CD8-positive, alpha-beta memory T cell (primary cell): ENCODE results near the gene IL1RL2. TPM values are rescaled to one million over a fixed set of nuclear protein-coding genes. Genes with fewer than 3 reads are reported as not detected.

Source experiments
- CTCF ChIA-PET: fragments of 350-600 bp; sonication (Branson Sonifier 250); formaldehyde crosslinking; loops from one replicate; lab custom pipeline; 2021; ENCODE audit warnings: antibody characterized with exemption; lab: Charles Lee
- POLR2A ChIA-PET: fragments of 350-600 bp; sonication (Branson Sonifier 250); formaldehyde crosslinking; loops from one replicate; lab custom pipeline; 2021; ENCODE audit warnings: antibody characterized with exemption; lab: Charles Lee
- DNase-seq, 5 donors: peaks; one replicate each; pipeline versions ENCODE4 v3.0.0 to v3.0.0-alpha.2; 2020 to 2022; ENCODE audit warnings: mixed read lengths in 1 of 5
- H3K27ac ChIP-seq: one replicate; pipeline ENCODE4 v1.7.0; 2013; ENCODE audit warnings: low read depth, mild to moderate bottlenecking, low read length, moderate library complexity
- H3K27me3 ChIP-seq: 2 replicates; pipeline ENCODE4 v1.7.0; 2013; ENCODE audit warnings: low read length, mild to moderate bottlenecking; ENCODE audit not compliant: insufficient read depth, poor library complexity, severe bottlenecking
- H3K36me3 ChIP-seq: 2 replicates; pipeline ENCODE4 v1.7.0; 2013; ENCODE audit warnings: mild to moderate bottlenecking, low read length, moderate library complexity; ENCODE audit not compliant: insufficient read depth
- H3K4me1 ChIP-seq: 2 replicates; pipeline ENCODE4 v1.7.0; 2013; ENCODE audit warnings: mild to moderate bottlenecking, low read length, moderate library complexity; ENCODE audit not compliant: insufficient read depth
- H3K4me3 ChIP-seq: 2 replicates; pipeline ENCODE4 v1.7.0; 2013; ENCODE audit warnings: mild to moderate bottlenecking, low read length
- H3K9me3 ChIP-seq: 2 replicates; pipeline ENCODE4 v1.7.0; 2013; ENCODE audit warnings: mild to moderate bottlenecking, low read length
- H3K27ac Mint-ChIP-seq, 8 donors: one replicate each; pipeline ENCODE4 v1.8.0; 2020 to 2021; ENCODE audit warnings: mixed read lengths in 8 of 8, mild to moderate bottlenecking in 6 of 8, inconsistent platforms in 3 of 8, moderate library complexity in 3 of 8
- H3K27me3 Mint-ChIP-seq, 2 donors: one replicate each; pipeline ENCODE4 v1.8.0; 2020 to 2021; ENCODE audit warnings: mixed read lengths in 2 of 2, mild to moderate bottlenecking in 1 of 2, moderate library complexity in 1 of 2
- H3K36me3 Mint-ChIP-seq, 3 donors: one replicate each; pipeline ENCODE4 v1.8.0; 2020 to 2021; ENCODE audit warnings: mixed read lengths in 3 of 3, inconsistent platforms in 1 of 3, mild to moderate bottlenecking in 1 of 3
- H3K4me1 Mint-ChIP-seq, 3 donors: one replicate each; pipeline ENCODE4 v1.8.0; 2020 to 2021; ENCODE audit warnings: mixed read lengths in 3 of 3, inconsistent platforms in 1 of 3, mild to moderate bottlenecking in 1 of 3
- H3K4me3 Mint-ChIP-seq, 7 donors: one replicate each; pipeline ENCODE4 v1.8.0; 2020 to 2021; ENCODE audit warnings: mixed read lengths in 7 of 7, mild to moderate bottlenecking in 6 of 7, moderate library complexity in 4 of 7, inconsistent platforms in 2 of 7
- H3K9me3 Mint-ChIP-seq, 5 donors: one replicate each; pipeline ENCODE4 v1.8.0; 2020 to 2022; ENCODE audit warnings: mixed read lengths in 5 of 5, mild to moderate bottlenecking in 3 of 5, moderate library complexity in 2 of 5, inconsistent platforms in 1 of 5
- polyA plus RNA-seq: library from polyadenylated mRNA; unstranded; fragments of 300-500 nt; fragmentation: Illumina TruSeq; gene quantifications from one replicate; pipeline ENCODE4 v1.2.3, GENCODE V29; 2021
- total RNA-seq, 2 experiments: library from RNA; stranded (reverse); gene quantifications; one replicate each; pipeline ENCODE4 v1.2.3, GENCODE V29; 2021

IL1RL2 gene
- total and polyA plus RNA-seq, 3 experiments from 2014 or later, result 0.13 to 0.33 TPM; not detected in 1

- Mint-ChIP-seq H3K4me1 (peaks cover 21 to 23% (median 21%) of the 10 kb centered on the region in 3 donors), H3K27ac (peak overlapping the region in 3 of 8 donors; percentile 13 to 57 (median 30)), H3K36me3 (peaks cover 0 to 34% (median 2%) of the 10 kb centered on the region in 3 donors), H3K27me3 (peaks cover 38 to 40% of the 10 kb centered on the region in 2 donors), H3K4me3 (peak overlapping the region; percentile 34 to 88 (median 73)), H3K9me3 (peaks cover 26 to 45% (median 32%) of the 10 kb centered on the region in 5 donors)
- peaks cover 4% of the 10 kb centered on the region for H3K9me3 ChIP-seq
- H3K4me1 ChIP-seq, result peaks cover 3% of the 10 kb centered on the region
- no peaks in the 10 kb centered on the region for H3K36me3 ChIP-seq
- peak overlapping the region; percentile 41 for H3K27ac ChIP-seq
- H3K27me3 ChIP-seq, result no peaks in the 10 kb centered on the region
- H3K4me3 ChIP-seq, result no peak overlapping the region
- POLR2A ChIA-PET, result no interaction called here
- CTCF ChIA-PET, result interaction anchor here (1.0 to 1.4 kb wide), 2 partner anchors 38 to 300 kb away, joined by 3 read pairs; no protein-coding TSS in a partner anchor
- DNase-seq, result no peak
These were observed 43.9 kb upstream of the IL1RL2 start for GRCh38 chr2:102142829-102143449.

DNA sequence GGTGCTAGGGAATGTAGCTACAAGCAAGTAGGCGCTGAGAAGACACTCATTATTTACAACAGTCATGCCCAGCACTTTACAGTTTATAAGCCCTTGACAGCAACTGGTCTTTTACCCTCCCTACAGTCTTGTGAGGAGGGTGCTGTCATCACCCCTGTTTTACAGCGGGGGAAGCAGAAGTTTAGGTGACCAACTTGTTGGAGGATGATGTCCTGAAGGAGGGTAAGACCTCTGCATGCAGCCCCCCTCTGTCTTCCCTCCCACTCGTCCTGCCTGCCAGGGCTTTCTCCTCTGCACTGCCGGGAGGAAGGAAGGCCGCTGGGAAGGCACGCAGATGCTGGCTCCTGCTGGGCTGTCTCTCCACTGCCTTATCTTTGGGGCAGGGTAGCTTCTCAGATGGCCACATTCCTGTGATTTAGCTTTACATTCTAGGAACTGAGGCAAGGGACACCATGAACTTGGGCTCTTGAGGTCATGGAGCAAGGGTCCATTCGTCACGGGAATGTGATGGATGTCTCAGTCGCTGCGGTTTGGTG lies 43.3 kb upstream of the IL1RL2 start:
- Histone ChIP-seq H3K27me3 (no peaks in the 10 kb centered on the region), H3K4me1 (no peaks in the 10 kb centered on the region), H3K27ac (peak overlapping the region; percentile 41), H3K4me3 (no peak overlapping the region), H3K9me3 (peaks cover 4% of the 10 kb centered on the region), H3K36me3 (no peaks in the 10 kb centered on the region)
- ChIA-PET POLR2A (no interaction called here), CTCF (interaction anchor here (1.0 to 1.4 kb wide), 2 partner anchors 38 to 300 kb away, joined by 3 read pairs; no protein-coding TSS in a partner anchor)
- peaks cover 38 to 40% of the 10 kb centered on the region in 2 donors for H3K27me3 Mint-ChIP-seq
- peaks cover 31 to 51% (median 38%) of the 10 kb centered on the region in 5 donors for H3K9me3 Mint-ChIP-seq
- H3K4me1 Mint-ChIP-seq, result peaks cover 15 to 17% (median 15%) of the 10 kb centered on the region in 3 donors
- peak overlapping the region in 2 of 8 donors; percentile 13 to 57 for H3K27ac Mint-ChIP-seq
- DNase-seq, result no peak
- peaks cover 0 to 37% (median 2%) of the 10 kb centered on the region in 3 donors for H3K36me3 Mint-ChIP-seq
- H3K4me3 Mint-ChIP-seq, result peak overlapping the region in 6 of 7 donors; percentile 34 to 88 (median 70)

- peaks cover 10 to 11% (median 10%) of the 10 kb centered on the region in 3 donors for H3K4me1 Mint-ChIP-seq
- CTCF ChIA-PET, result no interaction called here
These were observed 42.7 kb upstream of the IL1RL2 start for GRCh38 chr2:102144128-102144527.

DNA sequence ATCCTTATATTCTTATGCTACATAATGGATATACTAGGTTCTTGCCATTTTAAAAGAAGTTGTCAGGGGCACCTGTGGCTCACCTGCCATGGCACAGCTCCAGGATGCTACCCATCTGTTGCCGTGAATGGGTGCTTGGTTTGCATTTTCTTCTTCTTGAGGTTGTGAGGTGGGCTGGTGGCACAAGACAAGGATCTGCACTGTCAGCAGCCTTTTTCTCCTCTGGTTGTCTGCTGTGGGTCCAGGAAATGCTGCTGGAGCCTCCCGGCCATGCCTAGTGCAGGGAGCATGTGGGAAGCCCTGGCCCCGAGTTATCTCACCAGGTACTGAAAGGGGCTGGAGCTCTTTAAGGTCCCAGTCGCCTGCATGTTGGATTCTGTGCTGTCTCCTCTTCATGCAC lies 41.7 kb upstream of the IL1RL2 start:
- H3K36me3 Mint-ChIP-seq, result peaks cover 0 to 48% (median 2%) of the 10 kb centered on the region in 3 donors
- ChIA-PET POLR2A (no interaction called here), CTCF (no interaction called here)
- Histone ChIP-seq H3K4me3 (no peak overlapping the region), H3K9me3 (peaks cover 4% of the 10 kb centered on the region), H3K27ac (no peak overlapping the region), H3K36me3 (no peaks in the 10 kb centered on the region), H3K27me3 (no peaks in the 10 kb centered on the region), H3K4me1 (no peaks in the 10 kb centered on the region)
- no peak overlapping the region for H3K27ac Mint-ChIP-seq
- H3K4me1 Mint-ChIP-seq, result peaks cover 5 to 9% (median 6%) of the 10 kb centered on the region in 3 donors
- H3K27me3 Mint-ChIP-seq, result peaks cover 40% of the 10 kb centered on the region in 2 donors
- no peak for DNase-seq
- no peak overlapping the region for H3K4me3 Mint-ChIP-seq
- peaks cover 32 to 60% (median 46%) of the 10 kb centered on the region in 5 donors for H3K9me3 Mint-ChIP-seq

More at GRCh38 chr2:102144128-102144527, 42.7 kb upstream of the IL1RL2 start:
- Histone ChIP-seq H3K27me3 (no peaks in the 10 kb centered on the region), H3K4me1 (no peaks in the 10 kb centered on the region), H3K36me3 (no peaks in the 10 kb centered on the region), H3K9me3 (peaks cover 4% of the 10 kb centered on the region), H3K4me3 (no peak overlapping the region), H3K27ac (no peak overlapping the region)
- POLR2A ChIA-PET, result no interaction called here
- Mint-ChIP-seq H3K27me3 (peaks cover 38 to 40% of the 10 kb centered on the region in 2 donors), H3K27ac (no peak overlapping the region), H3K4me3 (no peak overlapping the region), H3K9me3 (peaks cover 32 to 57% (median 44%) of the 10 kb centered on the region in 5 donors), H3K36me3 (peaks cover 0 to 43% (median 2%) of the 10 kb centered on the region in 3 donors)
- DNase-seq, result no peak

GRCh38 chr2:102145934-102146333 lies 40.9 kb upstream of the IL1RL2 start:
- Mint-ChIP-seq H3K4me1 (peaks cover 5 to 9% (median 6%) of the 10 kb centered on the region in 3 donors), H3K27me3 (peaks cover 32 to 36% of the 10 kb centered on the region in 2 donors), H3K4me3 (no peak overlapping the region), H3K36me3 (peaks cover 0 to 53% (median 2%) of the 10 kb centered on the region in 3 donors), H3K9me3 (peaks cover 32 to 63% (median 46%) of the 10 kb centered on the region in 5 donors), H3K27ac (no peak overlapping the region)
- H3K27ac ChIP-seq, result no peak overlapping the region
- no peaks in the 10 kb centered on the region for H3K27me3 ChIP-seq
- no peaks in the 10 kb centered on the region for H3K36me3 ChIP-seq
- no peaks in the 10 kb centered on the region for H3K4me1 ChIP-seq
- no peak overlapping the region for H3K4me3 ChIP-seq
- peaks cover 4% of the 10 kb centered on the region for H3K9me3 ChIP-seq
- CTCF ChIA-PET, result no interaction called here
- POLR2A ChIA-PET, result no interaction called here
- no peak for DNase-seq

- H3K9me3 ChIP-seq, result peaks cover 4% of the 10 kb centered on the region
These were observed 38.9 kb upstream of the IL1RL2 start for GRCh38 chr2:102147935-102148334.

GRCh38 chr2:102149243-102149642 lies 37.6 kb upstream of the IL1RL2 start:
- CTCF ChIA-PET, result no interaction called here
- Histone ChIP-seq H3K27me3 (no peaks in the 10 kb centered on the region), H3K4me1 (no peaks in the 10 kb centered on the region), H3K9me3 (peaks cover 4% of the 10 kb centered on the region), H3K4me3 (no peak overlapping the region), H3K36me3 (no peaks in the 10 kb centered on the region), H3K27ac (no peak overlapping the region)
- POLR2A ChIA-PET, result no interaction called here
- no peak overlapping the region for H3K27ac Mint-ChIP-seq
- no peak overlapping the region for H3K4me3 Mint-ChIP-seq
- H3K9me3 Mint-ChIP-seq, result peaks cover 30 to 51% (median 46%) of the 10 kb centered on the region in 5 donors
- peaks cover 0 to 48% (median 2%) of the 10 kb centered on the region in 3 donors for H3K36me3 Mint-ChIP-seq
- peaks cover 10 to 15% of the 10 kb centered on the region in 2 donors for H3K27me3 Mint-ChIP-seq
- no peak for DNase-seq
- H3K4me1 Mint-ChIP-seq, result no peaks in the 10 kb centered on the region

More at GRCh38 chr2:102147935-102148334, 38.9 kb upstream of the IL1RL2 start:
- Mint-ChIP-seq H3K27ac (no peak overlapping the region), H3K27me3 (peaks cover 23 to 25% of the 10 kb centered on the region in 2 donors), H3K4me1 (peaks cover 3 to 4% (median 3%) of the 10 kb centered on the region in 3 donors), H3K9me3 (peaks cover 34 to 59% (median 46%) of the 10 kb centered on the region in 5 donors), H3K36me3 (peaks cover 0 to 52% (median 2%) of the 10 kb centered on the region in 3 donors), H3K4me3 (no peak overlapping the region)
- no peak overlapping the region for H3K27ac ChIP-seq
- H3K36me3 ChIP-seq, result no peaks in the 10 kb centered on the region
- no peak for DNase-seq
- ChIA-PET CTCF (no interaction called here), POLR2A (no interaction called here)
- H3K4me1 ChIP-seq, result no peaks in the 10 kb centered on the region
- no peaks in the 10 kb centered on the region for H3K27me3 ChIP-seq
- no peak overlapping the region for H3K4me3 ChIP-seq
